GM13976 (cell line): ENCODE results near the gene SPDYA.

Source experiments
- DNase-seq: peaks from one replicate; pipeline ENCODE4 v3.0.0; 2012; ENCODE audit warnings: low spot score
- CTCF ChIP-seq: IDR thresholded peaks from 2 replicates; pipeline ENCODE4 v1.5.1; 2012; ENCODE audit warnings: borderline replicate concordance, mild to moderate bottlenecking; ENCODE audit not compliant: insufficient read depth; ENCODE audit errors: extremely low read depth, missing control alignments, control extremely low read depth
- in situ Hi-C: fragments of 300-500 bp; cut with MboI; formaldehyde crosslinking; loops from one replicate; pipeline ENCODE4 v1.12.0; 2022; ENCODE audit warnings: low sequenced_read_pairs, mixed read lengths, inconsistent platforms; ENCODE audit not compliant: unreplicated experiment

Gene SPDYA

GRCh38 chr2:28822036-28822435 lies 11.4 kb downstream of the SPDYA start:
- TF ChIP-seq CTCF, result no peak
- no peak for DNase-seq
- in situ Hi-C loops, result loop anchor here (25.0 kb wide), 1 partner anchor 365 kb away; no protein-coding TSS in a partner anchor

- no peak for TF ChIP-seq CTCF
- no peak for DNase-seq
- in situ Hi-C loops, result loop anchor here (25.0 kb wide), 1 partner anchor 363 kb away; no protein-coding TSS in a partner anchor
Observed at GRCh38 chr2:28824207-28824606, 13.6 kb downstream of the SPDYA start.

- TF ChIP-seq CTCF, result no peak
Observed at GRCh38 chr2:28824870-28825269, 14.2 kb downstream of the SPDYA start.

GRCh38 chr2:28828382-28828781 lies 17.7 kb downstream of the SPDYA start:
- TF ChIP-seq CTCF, result no peak
- in situ Hi-C loops, result no loop called here
- DNase-seq, result no peak

More at GRCh38 chr2:28824870-28825269, 14.2 kb downstream of the SPDYA start:
- no peak for DNase-seq
- in situ Hi-C loops, result loop anchor here (25.0 kb wide), 1 partner anchor 362 kb away; no protein-coding TSS in a partner anchor

GRCh38 chr2:28833740-28834470 lies 23.3 kb downstream of the SPDYA start:
- in situ Hi-C loops, result no loop called here
- TF ChIP-seq CTCF, result no peak
- no peak for DNase-seq

GRCh38 chr2:28835781-28836180 lies 25.1 kb downstream of the SPDYA start:
- in situ Hi-C loops, result no loop called here
- no peak for DNase-seq
- TF ChIP-seq CTCF, result no peak
